UCSD-AML1 (cell line): ENCODE measurements around the gene PFDN2.
"Not testable (repeated sequence)": the region's sequence is repeated elsewhere in the genome, so short reads cannot be mapped to it uniquely, and the experiment has no call there.

ENCODE experiments used
- DNase-seq: peaks from one replicate; lab custom pipeline; 2025; ENCODE audit not compliant: unreplicated experiment; lab: John Stamatoyannopoulos, UW

The PFDN2 gene

GRCh38 chr1:161082996-161083747 is 34.7 kb downstream of the PFDN2 start:
- peak; percentile 47 for DNase-seq

- DNase-seq, result no peak
These were observed 35.4 kb downstream of the PFDN2 start for GRCh38 chr1:161082483-161082882.

DNA sequence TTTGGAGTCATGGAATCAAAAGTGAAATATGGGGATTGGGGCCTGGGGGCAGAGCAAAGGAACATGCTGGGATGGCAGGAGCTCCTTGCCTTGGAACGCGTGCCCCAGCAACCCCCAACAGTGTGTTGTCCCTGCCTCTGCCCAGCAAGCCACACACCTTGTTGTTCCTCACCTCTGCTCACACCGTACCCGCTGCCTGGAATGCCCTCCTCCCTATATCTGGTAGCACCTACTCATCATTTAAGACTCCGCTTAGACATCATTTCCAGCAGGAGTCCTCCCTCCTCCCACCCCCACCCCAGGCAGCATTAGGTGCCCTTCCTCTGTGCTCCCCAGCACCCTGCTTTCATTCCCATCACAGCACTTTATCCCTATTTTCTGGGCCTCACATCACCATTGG is 36.3 kb downstream of the PFDN2 start:
- DNase-seq, result no peak

DNA sequence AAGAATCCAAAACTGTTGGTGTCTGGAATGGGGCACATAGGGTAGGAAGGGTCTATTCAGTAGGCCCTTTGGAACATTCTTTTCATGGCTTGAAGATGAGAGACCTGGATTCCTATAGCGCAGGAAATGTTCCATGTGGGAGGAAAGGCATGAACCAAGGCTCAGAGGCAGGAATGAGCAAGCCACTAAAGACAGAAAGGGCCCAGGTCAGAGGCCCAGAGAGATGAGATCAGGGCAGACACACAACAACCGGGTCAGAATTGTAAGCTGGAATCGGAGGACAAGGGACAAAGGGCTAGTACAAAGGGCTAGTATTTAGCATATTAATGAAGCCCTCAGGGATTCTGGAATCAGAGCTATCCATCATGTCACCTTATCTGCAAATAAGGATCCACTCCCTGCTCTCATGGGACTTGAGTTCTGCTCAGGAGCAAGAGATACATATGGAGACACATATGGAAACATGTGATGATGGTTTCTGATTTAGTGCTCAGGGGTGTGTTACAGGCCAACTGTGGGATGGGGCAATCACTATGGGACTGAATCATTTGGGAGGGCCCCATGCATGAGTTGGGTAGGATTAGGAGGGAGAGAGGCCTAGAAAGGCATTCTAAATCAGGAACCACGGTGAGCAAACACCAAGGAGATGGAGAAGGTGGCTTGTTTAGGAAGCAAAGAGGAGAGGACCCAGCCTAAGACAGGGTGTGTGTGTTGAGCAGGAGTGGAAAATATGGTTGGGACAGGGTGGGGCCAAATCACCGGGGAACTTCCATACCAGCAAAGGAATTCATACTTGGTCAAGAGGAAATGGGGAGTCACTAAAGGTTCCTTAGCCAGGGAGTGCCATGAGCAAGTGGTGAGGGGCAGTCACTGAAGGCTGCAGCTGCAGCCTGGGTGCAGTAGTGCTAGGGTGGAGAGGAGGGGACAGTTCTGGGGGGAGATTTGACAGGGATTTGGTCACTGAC is 37.1 kb downstream of the PFDN2 start:
- DNase-seq, result no peak

DNA sequence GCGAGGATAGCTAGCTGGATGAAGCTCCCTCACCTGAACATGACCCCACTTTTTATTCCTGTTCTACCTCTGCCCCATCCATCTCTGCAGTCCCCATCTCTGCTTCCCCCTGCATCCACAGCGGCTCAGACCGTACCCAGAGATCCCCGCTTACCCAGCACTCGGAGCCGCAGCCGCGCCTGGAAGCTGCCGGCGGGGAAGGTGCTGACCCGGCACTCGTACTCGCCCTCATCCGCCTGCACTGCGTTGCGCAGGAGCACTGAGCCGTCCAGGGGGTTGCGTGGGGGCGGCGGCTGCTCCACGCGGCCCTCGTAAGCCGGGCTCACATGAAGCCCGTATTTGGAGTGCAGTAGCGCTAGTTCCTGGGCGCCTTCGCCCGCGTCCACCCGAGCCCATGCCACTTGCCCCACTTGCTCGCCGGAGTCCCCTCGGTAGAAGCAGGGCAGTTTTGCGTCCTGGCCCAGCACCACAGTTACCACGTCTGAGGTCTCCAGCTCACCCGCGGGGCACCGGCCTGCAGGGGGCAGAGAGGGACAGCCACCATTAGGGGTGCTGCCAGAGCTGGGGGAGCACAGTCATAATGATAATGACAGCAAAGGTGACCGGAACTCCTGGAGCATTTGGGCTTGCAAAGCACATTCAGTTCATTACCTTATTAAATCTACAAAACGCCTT is 38.3 kb downstream of the PFDN2 start:
- no peak for DNase-seq

- no peak for DNase-seq
These were observed 40.4 kb downstream of the PFDN2 start for GRCh38 chr1:161077426-161077825.

GRCh38 chr1:161076410-161076809 is 41.4 kb downstream of the PFDN2 start:
- DNase-seq, result no peak

- no peak for DNase-seq
These were observed 43.0 kb downstream of the PFDN2 start for GRCh38 chr1:161074676-161075368.

- no peak for DNase-seq
These were observed 44.2 kb downstream of the PFDN2 start for GRCh38 chr1:161073474-161074121.

DNA sequence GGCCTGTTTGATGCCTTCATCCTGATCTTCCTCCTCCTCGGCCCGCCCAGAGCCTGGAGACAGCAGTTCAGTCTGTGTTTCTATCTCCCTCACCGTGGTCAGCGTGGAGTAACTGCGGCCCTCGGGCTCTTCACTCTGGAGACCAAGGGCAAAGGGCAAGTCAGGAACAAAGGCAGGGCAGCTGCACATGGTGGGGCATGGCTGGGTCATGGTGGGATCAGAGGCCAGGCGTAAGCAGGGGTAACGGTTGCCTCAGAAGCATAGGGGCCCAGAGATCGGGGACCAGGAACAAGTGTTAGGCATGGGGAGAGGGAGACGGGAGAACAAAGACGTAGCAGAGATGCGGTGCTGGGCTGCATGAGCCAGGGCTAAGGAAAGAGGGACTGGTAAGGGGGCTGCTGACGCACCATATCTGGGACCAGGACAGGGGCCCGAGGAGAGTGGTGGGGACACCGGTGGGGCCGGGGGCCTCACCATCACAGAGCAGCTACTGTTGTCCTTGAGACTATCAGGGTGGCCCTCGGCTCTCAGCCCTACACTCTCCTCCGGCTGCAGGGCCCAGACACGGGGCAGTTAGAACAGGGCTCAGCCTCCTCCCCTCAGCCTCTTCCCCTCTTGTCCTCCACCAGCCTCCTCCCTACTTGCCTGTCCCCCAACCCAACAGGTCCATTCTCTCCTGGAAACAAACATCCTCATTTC is 44.9 kb downstream of the PFDN2 start:
- DNase-seq, result no peak

- peak; percentile 67 for DNase-seq
These were observed 45.9 kb downstream of the PFDN2 start for GRCh38 chr1:161071886-161072371.

GRCh38 chr1:161070761-161071160 is 47.1 kb downstream of the PFDN2 start:
- no peak for DNase-seq

GRCh38 chr1:161069731-161070270 is 48.0 kb downstream of the PFDN2 start, which contains the start of gene ARHGAP30:
TSS of gene ARHGAP30 (minus strand) at chr1:161069891. CDS start at chr1:161069624, 267 bp downstream.
- peak; percentile 89 for DNase-seq

GRCh38 chr1:161069241-161069640 is 48.6 kb downstream of the PFDN2 start:
- DNase-seq, result no peak

DNA sequence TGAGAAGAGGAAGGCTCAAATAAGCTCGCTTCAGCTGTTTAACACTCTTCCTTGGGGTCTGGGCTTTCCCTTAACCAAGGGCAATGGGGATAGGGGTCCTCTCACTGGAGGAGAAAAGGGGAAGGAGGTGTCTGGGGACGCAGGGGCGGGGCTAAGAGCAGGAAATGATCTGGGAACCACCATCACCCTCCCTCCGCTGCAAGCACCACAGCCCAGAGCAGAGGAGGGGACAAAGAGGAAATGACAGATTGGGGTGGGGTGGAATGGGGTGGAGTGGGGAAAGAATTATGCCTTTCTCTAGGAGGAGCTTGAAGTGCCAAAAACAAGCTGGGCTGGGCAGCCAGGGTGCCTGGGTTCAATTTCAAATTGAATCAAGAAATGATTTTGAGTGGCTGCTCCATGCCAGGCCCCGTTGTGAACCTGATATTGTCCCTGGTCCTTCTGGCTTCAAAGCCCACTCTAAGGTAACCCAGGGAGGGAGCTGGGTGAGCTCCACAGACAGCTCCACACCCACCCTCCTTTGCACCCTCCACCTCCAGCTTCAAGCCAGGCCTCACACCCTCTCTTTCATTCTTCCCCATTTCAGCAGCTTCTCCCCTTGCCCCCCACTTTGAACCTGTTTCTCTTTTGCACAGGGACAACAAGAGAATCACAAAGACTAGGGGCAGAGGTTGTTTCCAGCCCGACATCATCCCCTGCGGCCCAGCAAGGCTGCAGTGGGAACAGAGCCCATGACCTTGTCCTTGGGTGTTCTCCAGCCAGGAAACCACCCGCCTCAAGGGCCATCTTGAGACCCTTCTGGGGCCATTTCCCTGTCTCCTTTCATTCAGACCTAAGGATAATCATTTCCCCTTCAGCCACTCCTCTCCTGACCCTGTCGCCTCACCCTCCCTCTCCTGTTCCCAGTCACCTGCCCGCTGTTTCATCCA is 49.3 kb downstream of the PFDN2 start:
- peak; percentile 87 for DNase-seq

DNA sequence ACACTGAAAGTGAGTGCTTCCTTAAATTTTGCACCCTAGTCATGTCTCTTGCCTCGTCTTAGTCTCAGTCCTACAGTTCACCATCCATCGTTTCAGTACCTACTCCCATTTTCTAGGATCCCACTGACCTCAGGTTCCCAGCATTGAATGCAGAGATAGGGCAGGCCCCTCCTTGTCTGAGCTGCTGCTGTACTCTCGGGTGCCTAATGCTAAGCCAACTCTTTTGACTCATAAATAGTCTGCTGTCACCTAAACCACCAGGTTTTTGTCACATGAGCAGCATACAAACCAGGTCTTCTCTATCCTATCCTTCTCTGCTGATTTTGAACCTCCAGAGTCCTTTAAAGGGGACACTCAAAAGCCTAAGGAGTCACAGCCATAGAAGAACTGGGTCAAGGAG is 51.1 kb downstream of the PFDN2 start:
- DNase-seq, result no peak

DNA sequence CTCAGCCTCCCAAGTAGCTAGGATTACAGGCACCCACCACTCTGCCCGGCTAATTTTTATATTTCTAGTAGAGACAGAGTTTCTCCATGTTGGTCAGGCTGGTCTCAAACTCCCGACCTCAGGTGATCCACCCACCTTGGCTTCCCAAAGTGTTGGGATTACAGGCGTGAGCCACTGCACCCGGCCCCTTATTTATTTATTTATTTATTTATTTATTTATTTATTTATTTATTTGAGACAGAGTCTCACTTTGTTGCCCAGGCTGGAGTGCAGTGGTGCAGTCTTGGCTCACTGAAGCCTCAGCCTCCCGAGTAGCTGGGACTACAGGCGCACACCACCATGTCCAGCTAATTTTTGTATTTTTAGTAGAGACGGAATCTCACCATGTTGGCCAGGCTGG is 52.2 kb downstream of the PFDN2 start:
- not testable (repeated sequence) for DNase-seq

DNA sequence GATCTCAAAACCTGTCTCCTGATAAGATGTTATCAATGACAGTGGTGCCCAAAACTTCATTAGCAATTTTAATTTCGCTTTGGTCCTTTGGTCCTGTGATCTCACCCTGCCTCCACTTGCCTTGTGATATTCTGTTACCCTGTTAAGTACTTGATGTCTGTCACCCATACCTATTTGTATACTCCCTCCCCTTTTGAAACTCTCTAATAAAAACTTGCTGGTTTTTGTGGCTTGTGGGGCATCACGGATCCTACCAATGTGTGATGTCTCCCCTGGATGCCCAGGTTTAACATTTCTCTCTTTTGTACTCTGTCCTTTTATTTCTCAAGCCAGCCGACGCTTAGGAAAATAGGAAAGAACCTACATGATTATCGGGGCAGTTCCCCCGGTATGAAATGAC is 53.9 kb downstream of the PFDN2 start:
- DNase-seq, result not testable (repeated sequence)
